Activated T-helper 17 cell treated with anti-CD3 and anti-CD28 coated beads, Interleukin-2, amount 50 U/mL, for 72 hours (primary cell): Measurements from ENCODE around the gene EDRF1. TPM values are rescaled to one million over a fixed set of nuclear protein-coding genes. Genes with fewer than 3 reads are reported as not detected.

Experiments
- ATAC-seq: fragments of 150-1000 bp; cut with Tn5 transposase; replicated peaks from 2 replicates; pipeline ENCODE4 v1.10.0; 2021; ENCODE audit warnings: mild to moderate bottlenecking, moderate library complexity
- H3K27ac Mint-ChIP-seq: one replicate; pipeline ENCODE4 v1.8.0; 2022; ENCODE audit warnings: mixed read lengths
- H3K27me3 Mint-ChIP-seq: one replicate; pipeline ENCODE4 v1.8.0; 2022; ENCODE audit warnings: mixed read lengths
- H3K36me3 Mint-ChIP-seq: one replicate; pipeline ENCODE4 v1.8.0; 2022; ENCODE audit warnings: low read depth, mild to moderate bottlenecking, mixed read lengths
- H3K4me1 Mint-ChIP-seq: one replicate; pipeline ENCODE4 v1.8.0; 2022; ENCODE audit warnings: mixed read lengths
- H3K4me3 Mint-ChIP-seq: one replicate; pipeline ENCODE4 v1.8.0; 2022; ENCODE audit warnings: mild to moderate bottlenecking, mixed read lengths
- H3K9me3 Mint-ChIP-seq: one replicate; pipeline ENCODE4 v1.8.0; 2022; ENCODE audit warnings: mixed read lengths
- total RNA-seq, 2 donors: library from RNA; stranded (reverse); gene quantifications; one replicate each; pipeline ENCODE4 v1.2.3, GENCODE V29; 2022

EDRF1 gene
- total RNA-seq, 2 donors from 2014 or later: 35.9 to 38.0 TPM

- Mint-ChIP-seq H3K36me3 (peaks cover 98% of the 10 kb centered on the region), H3K4me3 (no peak overlapping the region), H3K27me3 (no peaks in the 10 kb centered on the region), H3K4me1 (peaks cover 10% of the 10 kb centered on the region), H3K9me3 (no peaks in the 10 kb centered on the region), H3K27ac (no peak overlapping the region)
- no peak for ATAC-seq
Measured at GRCh38 chr10:125727436-125727835, 7.9 kb downstream of the EDRF1 start.

GRCh38 chr10:125734148-125734547 is 14.6 kb downstream of the EDRF1 start:
- Mint-ChIP-seq H3K4me1 (peaks cover 6% of the 10 kb centered on the region), H3K4me3 (no peak overlapping the region), H3K36me3 (peaks cover 100% of the 10 kb centered on the region), H3K9me3 (no peaks in the 10 kb centered on the region), H3K27ac (no peak overlapping the region), H3K27me3 (no peaks in the 10 kb centered on the region)
- no peak for ATAC-seq

- Mint-ChIP-seq H3K9me3 (no peaks in the 10 kb centered on the region), H3K27me3 (no peaks in the 10 kb centered on the region), H3K4me3 (no peak overlapping the region), H3K4me1 (peaks cover 6% of the 10 kb centered on the region), H3K27ac (no peak overlapping the region), H3K36me3 (peaks cover 100% of the 10 kb centered on the region)
- ATAC-seq: no peak
Measured at GRCh38 chr10:125734823-125735222, 15.3 kb downstream of the EDRF1 start.

- Mint-ChIP-seq H3K27me3 (no peaks in the 10 kb centered on the region), H3K9me3 (no peaks in the 10 kb centered on the region), H3K4me3 (no peak overlapping the region), H3K27ac (no peak overlapping the region), H3K4me1 (no peaks in the 10 kb centered on the region), H3K36me3 (peaks cover 100% of the 10 kb centered on the region)
- no peak for ATAC-seq
Measured at GRCh38 chr10:125738206-125738605, 18.7 kb downstream of the EDRF1 start.

- Mint-ChIP-seq H3K9me3 (no peaks in the 10 kb centered on the region), H3K4me3 (no peak overlapping the region), H3K36me3 (peaks cover 100% of the 10 kb centered on the region), H3K4me1 (no peaks in the 10 kb centered on the region), H3K27ac (no peak overlapping the region), H3K27me3 (no peaks in the 10 kb centered on the region)
- ATAC-seq: no peak
Measured at GRCh38 chr10:125739994-125740679, 20.6 kb downstream of the EDRF1 start.

GRCh38 chr10:125742465-125742864 is 23.0 kb downstream of the EDRF1 start:
- Mint-ChIP-seq H3K36me3 (peaks cover 100% of the 10 kb centered on the region), H3K4me1 (no peaks in the 10 kb centered on the region), H3K27me3 (no peaks in the 10 kb centered on the region), H3K9me3 (no peaks in the 10 kb centered on the region), H3K27ac (no peak overlapping the region), H3K4me3 (no peak overlapping the region)
- ATAC-seq: no peak

- H3K4me3 Mint-ChIP-seq: no peak overlapping the region
- H3K27ac Mint-ChIP-seq: no peak overlapping the region
- H3K4me1 Mint-ChIP-seq: no peaks in the 10 kb centered on the region
- no peaks in the 10 kb centered on the region for H3K9me3 Mint-ChIP-seq
- peaks cover 100% of the 10 kb centered on the region for H3K36me3 Mint-ChIP-seq
- no peaks in the 10 kb centered on the region for H3K27me3 Mint-ChIP-seq
- no peak for ATAC-seq
Measured at GRCh38 chr10:125744909-125745308, 25.4 kb downstream of the EDRF1 start.

- Mint-ChIP-seq H3K4me1 (no peaks in the 10 kb centered on the region), H3K9me3 (no peaks in the 10 kb centered on the region), H3K36me3 (peaks cover 100% of the 10 kb centered on the region), H3K27me3 (no peaks in the 10 kb centered on the region), H3K27ac (no peak overlapping the region), H3K4me3 (no peak overlapping the region)
- no peak for ATAC-seq
Measured at GRCh38 chr10:125747417-125747816, 27.9 kb downstream of the EDRF1 start.

GRCh38 chr10:125756196-125756595 is 36.7 kb downstream of the EDRF1 start:
- no peaks in the 10 kb centered on the region for H3K27me3 Mint-ChIP-seq
- no peak overlapping the region for H3K4me3 Mint-ChIP-seq
- H3K9me3 Mint-ChIP-seq: no peaks in the 10 kb centered on the region
- no peaks in the 10 kb centered on the region for H3K4me1 Mint-ChIP-seq
- H3K36me3 Mint-ChIP-seq: peaks cover 93% of the 10 kb centered on the region
- no peak overlapping the region for H3K27ac Mint-ChIP-seq
- ATAC-seq: no peak

GRCh38 chr10:125756853-125757487 is 37.5 kb downstream of the EDRF1 start:
- no peaks in the 10 kb centered on the region for H3K9me3 Mint-ChIP-seq
- peak overlapping the region; percentile 23 for H3K27ac Mint-ChIP-seq
- H3K4me1 Mint-ChIP-seq: no peaks in the 10 kb centered on the region
- no peak overlapping the region for H3K4me3 Mint-ChIP-seq
- no peak for ATAC-seq
- H3K36me3 Mint-ChIP-seq: peaks cover 93% of the 10 kb centered on the region
- no peaks in the 10 kb centered on the region for H3K27me3 Mint-ChIP-seq

GRCh38 chr10:125757742-125758141 is 38.2 kb downstream of the EDRF1 start:
- Mint-ChIP-seq H3K4me1 (no peaks in the 10 kb centered on the region), H3K36me3 (peaks cover 93% of the 10 kb centered on the region), H3K9me3 (no peaks in the 10 kb centered on the region), H3K27me3 (no peaks in the 10 kb centered on the region), H3K27ac (no peak overlapping the region), H3K4me3 (no peak overlapping the region)
- no peak for ATAC-seq

- no peaks in the 10 kb centered on the region for H3K9me3 Mint-ChIP-seq
- H3K4me3 Mint-ChIP-seq: no peak overlapping the region
- ATAC-seq: no peak
- peaks cover 91% of the 10 kb centered on the region for H3K36me3 Mint-ChIP-seq
- H3K27me3 Mint-ChIP-seq: no peaks in the 10 kb centered on the region
- H3K4me1 Mint-ChIP-seq: no peaks in the 10 kb centered on the region
- no peak overlapping the region for H3K27ac Mint-ChIP-seq
Measured at GRCh38 chr10:125761961-125762360, 42.5 kb downstream of the EDRF1 start.

GRCh38 chr10:125762692-125763648 is 43.5 kb downstream of the EDRF1 start:
- Mint-ChIP-seq H3K4me1 (no peaks in the 10 kb centered on the region), H3K27ac (no peak overlapping the region), H3K27me3 (no peaks in the 10 kb centered on the region), H3K36me3 (peaks cover 91% of the 10 kb centered on the region), H3K9me3 (no peaks in the 10 kb centered on the region), H3K4me3 (no peak overlapping the region)
- no peak for ATAC-seq

- H3K27me3 Mint-ChIP-seq: no peaks in the 10 kb centered on the region
- no peak overlapping the region for H3K4me3 Mint-ChIP-seq
- no peak overlapping the region for H3K27ac Mint-ChIP-seq
- H3K4me1 Mint-ChIP-seq: no peaks in the 10 kb centered on the region
- ATAC-seq: no peak
- H3K36me3 Mint-ChIP-seq: peaks cover 77% of the 10 kb centered on the region
- no peaks in the 10 kb centered on the region for H3K9me3 Mint-ChIP-seq
Measured at GRCh38 chr10:125765835-125766234, 46.3 kb downstream of the EDRF1 start.
